Inferior parietal cortex (tissue), 1 donor: ENCODE measurements around the gene FOXD4L3.
"Not testable (repeated sequence)": the region's sequence is repeated elsewhere in the genome, so short reads cannot be mapped to it uniquely, and the experiment has no call there.

Experiments
- DNase-seq: peaks from one replicate; pipeline ENCODE4 v3.0.0-alpha.2; 2016; ENCODE audit errors: extremely low spot score

The FOXD4L3 gene

DNA sequence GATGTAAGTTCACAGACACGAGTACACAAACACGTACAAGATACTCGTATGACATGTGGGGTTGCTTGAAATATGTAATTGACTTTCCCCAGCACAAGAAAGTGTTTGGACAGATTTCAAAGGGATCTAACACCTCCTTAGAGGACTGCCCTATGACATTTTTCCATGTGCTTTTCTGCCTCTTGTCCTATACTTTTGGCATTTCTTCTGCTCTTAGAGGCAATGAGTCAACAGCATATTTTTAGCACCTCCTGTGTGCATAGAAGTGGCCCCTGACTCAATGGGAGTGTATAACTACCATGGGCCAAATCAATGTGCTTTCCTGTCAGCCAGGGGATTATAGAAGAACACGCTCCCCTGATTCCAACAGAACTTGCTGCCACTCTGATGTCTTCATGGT is 49.0 kb downstream of the FOXD4L3 start:
- DNase-seq = not testable (repeated sequence)
